HS-27A (cell line): Measurements from ENCODE around the gene HRC.
"Not testable (repeated sequence)": the region's sequence is repeated elsewhere in the genome, so short reads cannot be mapped to it uniquely, and the experiment has no call there.

ENCODE experiments used
- DNase-seq: peaks from one replicate; pipeline ENCODE4 v3.0.0-alpha.2; 2012; ENCODE audit warnings: low read depth, missing footprints

Gene HRC

DNA sequence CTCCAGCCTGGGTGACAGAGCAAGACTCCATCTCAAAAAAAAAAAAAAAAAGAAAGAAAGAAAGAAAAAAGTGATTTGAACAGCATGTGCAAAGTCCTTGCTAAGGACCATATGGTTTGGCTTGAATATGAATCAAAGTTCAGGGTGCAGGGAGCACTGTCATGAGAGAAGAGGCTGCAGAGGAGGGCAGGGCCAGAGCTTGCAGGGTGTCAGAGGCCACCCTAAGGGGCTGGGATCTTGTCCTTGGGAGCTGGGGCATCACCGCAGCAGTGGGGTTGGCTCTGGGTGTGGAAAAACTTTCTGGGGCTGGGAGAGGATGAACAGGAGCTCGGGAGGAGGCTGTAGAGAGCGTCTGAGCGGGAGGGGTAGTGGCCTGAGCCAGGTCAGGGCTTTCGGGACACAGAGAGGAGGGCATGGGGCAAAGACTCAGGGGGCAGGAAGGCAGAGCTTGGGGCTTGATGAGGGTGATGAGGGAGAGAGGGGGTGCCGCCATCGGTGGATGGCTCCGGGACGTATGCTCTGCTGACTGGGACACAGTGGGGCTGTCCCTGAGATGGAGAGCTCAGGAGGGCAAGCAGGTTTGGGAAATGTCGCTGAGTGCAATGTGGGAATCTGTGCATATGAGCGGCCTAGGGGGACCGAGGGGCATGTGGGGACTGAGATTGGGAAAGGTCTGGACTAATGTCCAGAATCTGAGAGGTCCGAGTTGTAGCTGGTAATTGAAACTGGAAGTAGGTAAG, 5.4 kb upstream of the HRC start:
- no peak for DNase-seq

DNA sequence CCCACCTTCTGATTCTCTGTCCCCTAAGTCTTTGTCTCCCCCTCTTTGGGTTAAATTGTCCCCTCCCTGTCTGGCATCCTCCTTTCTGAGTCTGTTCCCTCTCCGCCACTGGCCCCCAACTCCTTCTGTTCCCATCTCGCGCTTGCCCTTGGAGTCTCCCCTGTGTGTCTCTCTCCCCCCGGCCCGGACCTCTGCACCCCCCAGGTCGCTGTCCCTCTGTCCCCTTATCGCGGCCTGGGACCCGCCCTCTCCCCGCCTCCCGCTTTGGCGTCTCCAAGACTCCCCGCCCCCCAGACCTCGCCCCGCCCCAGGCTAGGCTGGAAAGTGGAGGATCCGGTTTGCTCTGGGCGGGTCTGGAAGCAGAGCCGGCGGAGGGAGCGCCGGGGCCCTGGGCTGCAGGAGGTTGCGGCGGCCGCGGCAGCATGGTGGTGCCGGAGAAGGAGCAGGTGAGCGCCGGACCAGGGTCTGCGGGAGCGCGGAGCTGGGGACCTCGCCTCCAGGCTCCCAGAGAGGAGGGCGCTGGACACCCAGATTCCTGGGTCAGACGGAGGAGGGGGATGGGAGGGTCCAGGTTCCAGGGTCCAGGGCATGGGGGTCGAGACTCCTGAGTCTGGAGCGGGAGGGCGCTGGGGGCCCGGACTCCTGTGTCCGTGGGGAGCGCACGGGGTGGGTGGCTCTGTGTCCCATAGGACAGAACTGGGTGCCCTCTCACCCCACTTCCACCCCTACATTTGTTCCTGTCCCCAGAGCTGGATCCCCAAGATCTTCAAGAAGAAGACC, 2.4 kb upstream of the HRC start, which contains the start of gene TRPM4:
TSS of gene TRPM4 (plus strand) at position 348 of the 780 bp plus-strand sequence. CDS start at position 423, 75 bp downstream.
- DNase-seq, result peak; percentile 64

DNA sequence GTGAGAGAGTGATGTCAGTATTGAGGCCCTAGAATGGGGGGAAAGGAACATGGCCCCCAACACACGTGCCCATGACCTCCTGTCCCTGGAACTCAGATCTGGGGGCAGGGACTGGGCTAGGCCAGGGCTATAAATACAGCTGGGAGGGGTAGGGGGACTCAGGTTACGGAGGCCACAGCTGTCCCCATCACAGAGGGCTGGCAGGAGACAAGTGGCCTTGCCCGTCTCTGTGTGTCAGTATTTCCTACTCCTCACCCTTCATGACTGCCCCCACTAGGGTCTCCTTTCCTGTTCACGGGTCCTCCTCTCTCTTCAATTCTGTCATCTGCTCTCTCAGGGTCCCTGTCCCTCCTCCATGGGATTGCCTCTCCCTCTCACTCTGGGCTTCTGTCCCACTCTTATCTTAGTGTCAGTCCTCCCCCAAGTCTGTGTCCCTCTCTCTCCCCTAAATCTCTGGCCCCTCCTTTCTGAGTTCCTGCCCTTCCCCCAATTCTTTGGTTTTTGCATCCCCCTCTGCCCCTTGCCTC, 687 bp upstream of the HRC start:
- no peak for DNase-seq

DNA sequence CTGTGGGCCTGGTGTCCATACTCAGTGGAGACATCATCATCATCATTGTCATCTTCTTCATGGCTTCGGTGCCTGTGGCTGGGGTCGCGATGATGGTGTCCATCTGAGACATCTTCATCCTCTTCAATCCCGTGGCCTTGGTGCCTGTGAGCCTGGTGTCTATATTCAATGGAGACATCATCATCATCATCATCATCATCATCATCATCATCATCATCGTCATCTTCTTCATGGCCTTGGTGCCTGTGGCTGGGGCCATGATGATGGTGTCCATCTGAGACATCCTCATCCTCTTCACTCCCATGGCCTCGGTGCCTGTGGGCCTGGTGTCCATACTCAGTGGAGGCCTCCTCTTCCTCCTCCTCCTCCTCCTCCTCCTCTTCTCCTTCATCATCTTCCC, 917 bp downstream of the HRC start:
- DNase-seq, result no peak

DNA sequence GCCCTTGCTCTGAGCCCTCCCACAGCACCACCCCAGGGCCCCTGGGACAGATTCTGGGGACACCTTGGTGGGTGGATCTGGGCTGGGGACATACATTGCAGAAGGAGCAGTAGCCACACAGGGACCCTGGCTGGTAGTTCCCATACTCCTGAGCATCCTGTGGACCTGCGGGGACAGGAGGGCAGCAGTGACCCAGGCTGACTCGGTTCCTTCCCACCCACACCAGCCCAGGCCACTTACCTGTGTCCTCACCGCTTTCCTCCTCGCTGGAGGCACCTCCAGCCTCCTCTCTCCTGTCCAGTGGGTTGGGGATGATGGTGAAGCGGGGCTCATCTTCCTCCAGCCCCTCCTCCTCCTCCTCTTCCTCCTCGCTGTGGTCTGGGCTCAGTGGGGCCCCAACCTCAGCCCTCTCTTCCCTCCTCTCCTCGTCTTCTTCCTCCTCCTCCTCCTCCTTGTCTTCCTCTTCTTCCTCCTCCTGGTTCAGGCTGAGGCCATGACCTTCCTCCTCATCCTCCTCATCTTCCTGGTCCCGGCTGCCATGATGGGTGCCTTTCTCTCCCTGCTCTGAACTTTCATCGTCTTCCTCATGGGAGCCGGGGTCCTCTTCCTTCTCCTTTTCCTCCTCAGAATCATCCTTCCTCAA, 1.9 kb downstream of the HRC start:
- no peak for DNase-seq

DNA sequence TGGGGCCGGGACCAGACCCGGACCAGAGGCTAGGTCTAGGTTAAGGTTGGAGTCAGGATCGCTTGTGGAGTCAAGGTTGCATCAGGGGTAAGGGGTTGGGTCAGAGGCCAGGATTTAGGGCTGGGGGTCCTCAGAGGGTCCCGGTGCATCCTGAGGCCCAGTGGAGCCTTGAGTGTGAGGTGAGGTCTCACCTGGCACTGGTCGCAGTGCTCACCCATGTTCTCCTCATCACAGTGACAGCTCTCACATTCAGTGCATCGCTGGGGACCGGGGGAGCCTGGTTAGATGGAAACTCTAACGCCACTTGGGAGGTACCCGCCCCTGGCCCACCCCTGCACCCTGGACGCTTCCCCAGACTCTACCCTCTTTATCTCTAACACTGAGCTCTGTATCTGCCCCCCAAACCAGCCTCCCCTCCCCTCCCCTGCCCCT, 3.1 kb downstream of the HRC start:
- no peak for DNase-seq

DNA sequence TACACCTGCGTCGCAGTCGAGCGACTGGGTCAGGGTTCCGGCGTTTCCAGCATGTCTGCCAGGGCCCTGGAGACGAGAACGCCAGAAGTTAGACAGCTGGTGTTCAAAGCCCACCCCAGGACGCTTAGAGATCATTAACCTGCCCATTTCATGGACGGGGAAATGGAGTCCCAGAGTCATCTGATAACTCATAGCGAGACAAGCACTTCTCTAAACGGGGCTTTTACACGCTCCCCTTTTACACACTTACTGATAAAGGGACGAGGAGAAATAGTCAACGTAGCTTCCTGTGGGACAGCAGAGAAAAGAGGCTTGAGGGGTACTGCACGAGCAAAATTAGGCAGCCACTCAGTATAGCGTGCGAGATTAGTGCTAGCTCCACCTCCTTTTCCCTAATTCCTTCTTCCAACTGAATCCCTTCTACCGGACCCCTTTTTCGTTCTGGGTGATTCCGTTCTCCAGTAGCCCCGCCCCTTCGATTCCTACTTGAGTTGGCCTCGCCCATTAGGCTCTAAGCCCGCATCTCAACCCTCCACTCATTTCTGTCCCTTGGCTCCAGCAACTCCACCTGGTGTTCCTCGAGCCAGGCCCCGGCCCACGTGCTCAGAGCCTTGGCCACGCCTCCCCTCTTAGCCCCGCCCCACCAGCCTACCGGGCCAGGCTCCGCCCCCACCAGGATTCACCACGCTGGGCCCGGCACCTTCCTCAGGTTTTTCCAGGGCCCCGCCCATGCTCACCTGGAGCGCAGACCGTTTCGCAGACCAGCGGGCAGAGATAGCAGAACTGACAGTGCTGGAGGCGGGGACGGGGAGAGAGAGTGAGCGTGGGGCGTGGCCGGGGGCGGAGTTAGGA, 3.7 kb downstream of the HRC start:
- DNase-seq, result no peak

DNA sequence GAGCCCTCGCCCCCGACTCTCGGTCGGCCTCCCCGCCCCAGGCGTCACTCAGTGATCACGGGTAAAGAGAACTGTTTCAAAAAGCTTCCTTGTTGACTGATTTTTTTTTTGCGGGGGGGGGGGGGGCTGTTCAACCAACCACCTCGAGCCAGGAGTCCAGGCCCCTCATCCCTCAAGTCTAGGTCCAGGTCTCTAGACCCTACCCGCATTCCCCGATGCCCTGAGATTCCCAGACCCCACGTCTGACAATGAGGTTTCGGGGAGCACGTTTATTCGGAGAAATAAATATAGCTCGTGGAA, 4.3 kb downstream of the HRC start:
- no peak for DNase-seq

DNA sequence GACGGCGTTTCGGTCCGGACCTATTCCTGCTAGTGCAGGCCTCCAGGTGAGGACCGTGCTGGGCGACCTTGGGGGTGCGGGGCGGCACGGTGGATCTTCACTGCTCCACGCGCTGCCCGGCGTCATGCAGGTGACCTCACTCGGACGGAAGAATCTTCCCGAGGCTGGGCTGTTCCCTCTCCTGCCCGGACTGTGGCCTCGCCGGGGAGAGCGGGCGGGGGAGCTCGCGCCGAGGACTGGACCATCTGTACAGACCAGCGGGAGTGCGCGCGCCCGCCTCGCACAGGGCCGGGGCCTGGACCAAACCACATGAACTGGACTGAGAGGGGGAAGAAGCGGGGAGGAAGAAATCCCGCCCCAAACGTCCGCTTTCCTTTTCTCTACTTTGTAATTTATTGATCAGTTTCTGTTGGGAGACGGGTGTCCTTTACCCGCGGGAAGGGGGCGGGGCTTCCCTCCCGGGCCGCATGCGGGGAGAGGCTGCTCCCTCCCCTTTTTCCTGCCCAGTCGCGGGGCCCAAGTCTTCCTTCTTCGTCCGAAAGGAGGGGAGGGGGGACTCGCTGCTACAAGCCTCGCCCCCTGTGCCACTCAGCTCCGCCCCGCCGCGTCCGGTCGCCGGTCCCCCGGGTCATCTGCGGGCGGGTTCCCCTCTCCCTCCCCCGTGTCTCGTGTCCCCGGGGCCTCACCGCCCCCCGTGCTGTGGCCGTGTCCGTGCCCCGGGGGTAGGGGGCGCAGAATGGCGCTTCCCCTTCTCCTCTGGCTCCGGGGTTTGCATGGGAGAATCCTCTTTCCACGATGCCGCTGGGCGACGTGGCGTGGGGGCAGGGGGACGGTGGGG, 4.9 kb downstream of the HRC start:
- peak; percentile 61 for DNase-seq

DNA sequence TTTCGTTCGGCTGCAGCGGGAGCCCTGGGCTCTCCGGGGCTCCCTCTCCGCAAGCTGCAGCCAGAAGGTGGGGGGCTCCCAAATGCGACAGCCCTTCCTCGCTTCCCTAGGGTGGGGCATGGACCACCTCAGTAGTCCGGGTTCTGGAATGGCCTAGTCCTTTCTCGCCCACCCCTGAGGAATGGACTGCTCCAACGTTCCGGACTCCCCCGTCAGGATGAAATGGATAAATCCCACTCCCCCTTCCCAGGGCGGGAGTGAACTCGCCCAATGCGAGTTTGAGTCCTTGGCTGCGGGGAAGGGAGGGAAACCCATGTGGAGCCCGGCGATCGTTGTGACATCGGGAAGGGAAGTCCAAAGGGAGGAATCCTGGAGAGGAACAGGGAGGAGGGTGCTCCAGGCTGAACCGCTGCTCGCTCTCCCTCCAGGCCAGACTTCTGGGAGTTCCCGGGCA, 5.5 kb downstream of the HRC start:
- DNase-seq, result peak; percentile 71

DNA sequence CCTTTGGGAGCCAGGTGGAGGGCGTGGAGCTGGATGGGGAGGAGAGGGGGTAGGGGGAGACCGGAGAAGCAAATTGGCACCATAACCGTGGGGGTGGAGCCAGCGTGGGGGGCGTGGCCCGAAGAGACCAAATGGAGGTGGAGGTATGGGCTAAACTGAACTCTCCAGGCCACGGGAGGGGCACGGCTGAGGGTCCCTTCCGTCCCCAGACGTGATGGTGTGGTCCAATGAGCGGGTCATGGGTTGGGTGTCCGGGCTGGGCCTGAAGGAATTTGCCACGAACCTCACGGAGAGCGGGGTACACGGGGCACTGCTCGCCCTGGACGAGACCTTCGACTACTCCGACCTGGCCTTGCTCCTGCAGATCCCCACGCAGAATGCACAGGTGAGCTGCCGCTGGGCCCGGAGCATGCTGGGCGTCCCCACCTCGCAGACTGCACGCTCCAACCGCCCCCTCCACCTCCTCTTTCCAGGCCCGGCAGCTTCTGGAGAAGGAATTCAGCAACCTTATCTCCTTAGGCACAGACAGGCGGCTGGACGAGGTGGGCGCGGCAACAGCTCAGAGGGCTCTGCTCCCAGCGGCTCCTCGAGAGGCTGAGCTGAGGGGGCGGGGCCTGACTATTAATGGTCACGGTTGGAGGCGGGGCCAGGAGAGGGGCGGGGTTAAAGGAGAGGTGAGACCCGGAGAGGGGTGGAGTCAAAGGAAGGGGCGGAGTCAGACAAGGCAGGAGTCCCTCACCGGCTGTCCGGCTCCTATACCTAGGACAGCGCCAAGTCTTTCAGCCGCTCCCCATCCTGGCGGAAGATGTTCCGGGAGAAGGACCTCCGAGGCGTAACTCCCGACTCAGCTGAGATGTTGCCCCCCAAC, 6.2 kb downstream of the HRC start:
- DNase-seq, result peak; percentile 92

DNA sequence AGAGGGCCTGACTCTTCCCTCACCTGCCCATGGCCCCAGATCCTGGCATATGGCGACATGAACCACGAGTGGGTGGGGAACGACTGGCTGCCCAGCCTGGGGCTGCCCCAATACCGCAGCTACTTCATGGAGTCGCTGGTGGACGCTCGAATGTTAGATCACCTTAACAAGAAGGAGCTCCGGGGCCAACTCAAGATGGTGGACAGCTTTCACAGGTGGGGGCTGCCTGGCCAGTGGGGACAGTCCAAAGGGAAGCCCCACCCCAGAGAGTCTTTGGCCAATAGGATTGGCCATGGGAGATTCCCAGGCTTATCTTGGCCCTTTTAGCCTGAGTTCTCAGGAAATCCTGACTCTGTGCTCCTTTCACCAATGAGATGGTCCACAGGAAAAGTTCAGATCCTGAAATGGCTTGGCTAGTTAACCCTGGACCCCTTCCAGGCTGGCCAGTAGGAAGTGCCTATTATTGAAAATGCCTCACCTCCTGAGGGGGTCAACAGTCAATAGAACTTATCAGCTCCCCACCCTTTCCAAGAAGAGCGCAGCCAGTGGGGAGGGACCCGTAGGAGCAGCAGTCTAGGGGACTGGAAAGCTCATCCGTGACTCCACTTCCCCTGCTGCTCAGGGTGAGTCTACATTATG, 7.0 kb downstream of the HRC start:
- DNase-seq, result no peak

DNA sequence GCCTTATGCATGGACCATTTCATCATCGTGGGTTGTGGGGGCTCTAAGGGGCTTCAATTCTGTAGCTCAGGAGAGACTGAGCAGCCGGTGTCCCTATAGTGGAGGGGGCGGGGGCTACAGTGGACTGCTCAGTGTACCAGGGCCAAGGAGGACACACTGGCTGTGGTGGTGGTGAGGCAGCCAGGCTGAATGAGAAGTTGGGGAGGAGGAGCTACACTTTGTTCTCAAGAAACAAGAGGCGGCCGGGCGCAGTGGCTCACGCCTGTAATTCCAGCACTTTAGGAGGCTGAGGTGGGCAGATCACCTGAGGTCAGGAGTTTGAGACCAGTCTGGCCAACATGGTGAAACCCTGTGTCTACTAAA, 8.8 kb downstream of the HRC start:
- DNase-seq, result not testable (repeated sequence)

DNA sequence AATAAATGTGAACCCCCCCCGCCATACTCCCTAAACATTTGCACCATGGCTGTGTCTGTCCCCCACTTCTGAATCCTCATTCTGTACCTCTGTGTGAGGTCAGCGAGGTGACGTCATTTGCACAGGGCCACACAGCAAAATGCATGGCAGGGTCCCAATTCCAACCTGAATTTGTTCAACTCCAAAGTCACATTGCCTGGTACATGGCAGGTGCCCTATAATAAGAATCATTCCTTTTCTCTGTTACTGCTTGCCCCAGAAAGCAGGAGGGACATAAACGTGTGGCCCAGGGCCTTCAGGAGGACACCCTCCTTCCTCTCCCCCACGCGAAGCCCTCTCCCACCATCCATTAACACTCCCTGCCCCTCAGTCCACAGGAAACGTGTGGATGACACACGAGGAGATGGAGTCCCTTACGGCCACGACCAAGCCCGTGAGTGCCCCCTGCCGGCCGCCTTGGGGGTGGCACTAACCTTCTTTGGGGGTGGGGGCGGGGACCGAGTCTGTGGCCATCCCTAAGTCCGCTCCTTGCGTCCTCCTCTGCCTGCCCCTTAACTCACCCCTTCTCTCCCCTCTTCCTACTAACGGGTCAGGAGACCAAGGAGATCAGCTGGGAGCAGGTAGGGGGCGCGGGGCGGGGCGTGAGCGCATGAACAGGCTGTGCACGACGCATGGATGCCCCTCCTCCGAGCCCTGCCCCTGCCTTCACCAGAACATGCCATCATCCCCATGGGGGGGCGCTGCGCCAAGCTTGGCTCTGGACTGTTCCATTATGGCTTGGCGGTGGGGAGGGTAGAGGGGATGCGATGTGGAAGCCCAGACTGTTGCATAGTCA, 9.4 kb downstream of the HRC start:
- peak; percentile 51 for DNase-seq

DNA sequence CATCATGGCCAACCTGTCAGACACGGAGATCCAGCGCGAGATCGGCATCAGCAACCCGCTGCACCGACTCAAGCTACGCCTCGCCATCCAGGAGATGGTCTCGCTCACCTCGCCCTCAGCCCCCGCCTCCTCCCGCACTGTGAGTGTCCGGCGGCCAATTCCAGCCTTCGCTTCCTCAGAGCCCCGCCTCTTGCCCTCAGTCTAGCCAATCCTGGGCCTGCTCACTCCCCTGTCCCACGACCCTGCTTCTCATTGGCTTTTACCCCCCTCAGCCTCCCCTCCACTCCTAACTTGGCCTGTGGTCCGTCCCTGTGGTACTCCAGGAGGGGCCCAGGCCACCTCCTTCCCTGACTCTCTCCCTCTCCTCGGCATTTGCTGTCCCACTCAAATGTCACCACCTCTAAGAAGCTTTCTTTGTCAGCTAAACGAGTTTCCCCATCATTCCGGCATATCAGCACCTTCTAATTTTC, 12.3 kb downstream of the HRC start:
- DNase-seq, result peak; percentile 65

DNA sequence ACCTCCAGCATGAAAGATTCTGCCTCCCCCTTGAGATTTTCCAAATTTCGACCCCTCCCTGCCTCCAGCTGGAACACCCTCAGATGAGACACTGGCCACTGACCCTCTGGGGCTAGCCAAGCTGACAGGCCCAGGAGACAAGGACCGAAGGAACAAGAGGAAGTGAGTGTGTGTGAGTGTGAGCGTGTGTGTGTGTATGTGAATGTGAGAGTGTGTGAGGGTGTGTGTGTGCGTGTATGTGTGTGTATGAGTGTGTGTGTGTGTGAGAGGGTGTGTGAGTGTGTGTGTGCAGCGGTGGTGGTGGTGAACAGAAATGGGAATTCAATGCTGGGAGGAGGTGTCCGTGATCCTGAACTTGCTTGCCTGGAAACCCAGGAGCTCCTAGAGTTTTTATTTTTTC, 13.8 kb downstream of the HRC start:
- no peak for DNase-seq

DNA sequence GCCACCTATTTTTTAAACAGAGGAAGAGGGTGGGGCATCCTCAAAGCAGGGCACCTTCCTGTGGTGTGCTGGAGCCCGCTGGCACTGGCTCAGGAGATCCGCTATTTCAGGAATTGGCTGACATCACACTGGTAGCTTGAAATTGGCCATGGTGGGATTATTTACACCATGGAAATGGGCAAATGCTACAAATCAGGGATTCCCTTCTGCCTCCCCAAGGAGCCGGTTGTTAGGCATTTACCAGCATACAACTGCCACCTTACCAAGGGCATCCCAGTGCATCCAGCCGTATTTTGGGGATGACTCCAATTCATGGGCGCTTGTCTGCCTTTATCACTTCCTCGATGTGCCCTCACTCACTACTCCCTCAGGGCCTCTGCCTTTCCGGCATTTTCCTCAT, 14.2 kb downstream of the HRC start:
- DNase-seq, result no peak

DNA sequence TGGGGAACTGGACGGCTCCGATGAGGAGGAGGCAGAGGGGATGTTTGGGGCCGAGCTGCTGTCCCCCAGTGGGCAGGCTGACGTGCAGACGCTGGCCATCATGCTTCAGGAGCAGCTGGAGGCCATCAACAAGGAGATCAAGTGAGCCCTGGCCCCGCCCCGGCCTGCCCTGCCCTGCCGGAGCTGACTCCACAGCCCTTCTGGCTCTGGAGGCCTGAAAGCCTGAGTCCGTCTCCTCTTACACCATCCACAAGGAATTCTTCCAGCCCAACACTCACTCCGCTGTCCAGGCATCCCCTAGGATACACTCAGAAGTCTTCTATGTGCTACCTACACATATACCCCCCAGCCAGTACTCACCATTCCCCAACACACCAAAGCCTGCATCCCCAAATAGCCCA, 18.4 kb downstream of the HRC start:
- DNase-seq, result no peak
